GM23338 (cell line): Measurements from ENCODE around the gene TRPM1. TPM values are rescaled to one million over a fixed set of nuclear protein-coding genes. Genes with fewer than 3 reads are reported as not detected.

ENCODE experiments used
- ATAC-seq: fragments of 200-7000 bp; cut with Tn5 transposase; 3 replicates; pipeline ENCODE4 v1.9.1; 2020
- DNase-seq: peaks from one replicate; pipeline ENCODE4 v3.0.0-alpha.2; 2015; ENCODE audit warnings: low spot score
- H2AFZ ChIP-seq: fragments of 200-600 bp; sonication (generic); 2 replicates; pipeline ENCODE4 v1.8.0; 2016; ENCODE audit warnings: antibody characterized with exemption, mild to moderate bottlenecking, moderate library complexity
- H3F3A ChIP-seq: fragments of 200-600 bp; sonication (generic); replicated peaks from 2 replicates; pipeline ENCODE4 v1.8.0; 2017; ENCODE audit warnings: antibody characterized with exemption, mixed run types, low read depth
- H3K27ac ChIP-seq: fragments of 200-600 bp; sonication (generic); 2 replicates; pipeline ENCODE4 v1.6.1; 2016; ENCODE audit warnings: low read depth
- H3K27me3 ChIP-seq: fragments of 200-600 bp; sonication (generic); 2 replicates; pipeline ENCODE4 v1.8.0; 2016; ENCODE audit warnings: mild to moderate bottlenecking, mixed run types, moderate library complexity; ENCODE audit not compliant: insufficient read depth
- H3K36me3 ChIP-seq: fragments of 200-600 bp; sonication (generic); 2 replicates; pipeline ENCODE4 v1.8.0; 2016; ENCODE audit warnings: mild to moderate bottlenecking; ENCODE audit not compliant: insufficient read depth
- H3K4me1 ChIP-seq: fragments of 200-600 bp; sonication (generic); 2 replicates; pipeline ENCODE4 v1.8.0; 2016; ENCODE audit warnings: mild to moderate bottlenecking, moderate library complexity; ENCODE audit not compliant: insufficient read depth
- H3K4me2 ChIP-seq: fragments of 200-600 bp; sonication (generic); 2 replicates; pipeline ENCODE4 v1.7.1; 2017; ENCODE audit warnings: mixed run types
- H3K4me3 ChIP-seq: fragments of 200-600 bp; sonication (generic); 2 replicates; pipeline ENCODE4 v1.6.1; 2016; ENCODE audit warnings: mixed run types
- H3K79me2 ChIP-seq: fragments of 200-600 bp; sonication (generic); replicated peaks from 2 replicates; pipeline ENCODE4 v1.8.0; 2017; ENCODE audit warnings: mild to moderate bottlenecking; ENCODE audit not compliant: insufficient read depth
- H3K9me2 ChIP-seq: fragments of 200-600 bp; sonication (generic); 2 replicates; pipeline ENCODE4 v1.8.0; 2017; ENCODE audit not compliant: insufficient read depth
- H4K20me1 ChIP-seq: fragments of 200-600 bp; sonication (generic); replicated peaks from 2 replicates; pipeline ENCODE4 v1.8.0; 2017; ENCODE audit warnings: mild to moderate bottlenecking; ENCODE audit not compliant: insufficient read depth
- H3K27ac Mint-ChIP-seq: 2 replicates; pipeline ENCODE4 v1.8.0; 2020; ENCODE audit warnings: inconsistent platforms, mild to moderate bottlenecking, moderate library complexity, mixed read lengths
- H3K27me3 Mint-ChIP-seq: 3 replicates; pipeline ENCODE4 v1.8.0; 2022; ENCODE audit warnings: low read depth, mild to moderate bottlenecking, moderate library complexity, mixed read lengths, inconsistent platforms; ENCODE audit not compliant: insufficient read depth, poor library complexity
- H3K36me3 Mint-ChIP-seq: 3 replicates; pipeline ENCODE4 v1.8.0; 2021; ENCODE audit warnings: low read depth, mild to moderate bottlenecking, inconsistent platforms, moderate library complexity, mixed read lengths
- H3K4me1 Mint-ChIP-seq: 3 replicates; pipeline ENCODE4 v1.8.0; 2020; ENCODE audit warnings: mild to moderate bottlenecking, inconsistent platforms, mixed read lengths
- H3K4me3 Mint-ChIP-seq: 3 replicates; pipeline ENCODE4 v1.8.0; 2021; ENCODE audit warnings: moderate library complexity, mild to moderate bottlenecking, inconsistent platforms, mixed read lengths
- H3K9me3 Mint-ChIP-seq: 3 replicates; pipeline ENCODE4 v1.8.0; 2020; ENCODE audit warnings: moderate library complexity, mild to moderate bottlenecking, inconsistent platforms, mixed read lengths
- ETS1 ChIP-seq: IDR thresholded peaks from 2 replicates; pipeline ENCODE4 v1.6.1; 2016; ENCODE audit warnings: antibody characterized with exemption
- EZH2 ChIP-seq: fragments of 200-600 bp; sonication (generic); IDR thresholded peaks from one replicate; pipeline ENCODE4 v1.8.0; 2017; ENCODE audit warnings: antibody characterized with exemption, mild to moderate bottlenecking, low read depth; ENCODE audit not compliant: unreplicated experiment
- EZH2phosphoT487 ChIP-seq: fragments of 200-600 bp; sonication (generic); IDR thresholded peaks from one replicate; pipeline ENCODE4 v1.8.1; 2018; ENCODE audit warnings: antibody characterized with exemption; ENCODE audit not compliant: unreplicated experiment
- JUNB ChIP-seq: IDR thresholded peaks from one replicate; pipeline ENCODE4 v1.6.1; 2016; ENCODE audit warnings: antibody characterized with exemption; ENCODE audit not compliant: unreplicated experiment
- NANOG ChIP-seq: IDR thresholded peaks from 2 replicates; pipeline ENCODE4 v1.6.1; 2016; ENCODE audit warnings: antibody characterized with exemption, borderline replicate concordance
- STAT1 ChIP-seq: IDR thresholded peaks from one replicate; pipeline ENCODE4 v1.6.1; 2016; ENCODE audit warnings: antibody characterized with exemption; ENCODE audit not compliant: unreplicated experiment
- ZNF114 ChIP-seq: fragments of 250-450 bp; sonication (Bioruptor Pico); IDR thresholded peaks from 2 replicates; pipeline ENCODE4 v1.5.0; 2020; ENCODE audit warnings: mild to moderate bottlenecking, moderate library complexity
- ZNF331 ChIP-seq: fragments of 250-450 bp; sonication (Bioruptor Pico); IDR thresholded peaks from 2 replicates; pipeline ENCODE4 v1.5.0; 2020; ENCODE audit warnings: low read depth, mild to moderate bottlenecking, moderate library complexity
- ZNF462 ChIP-seq: fragments of 250-450 bp; sonication (Bioruptor Pico); IDR thresholded peaks from 2 replicates; pipeline ENCODE4 v1.5.0; 2020; ENCODE audit warnings: mild to moderate bottlenecking, moderate library complexity
- polyA plus RNA-seq: library from polyadenylated mRNA; unstranded; fragments of >200 nt; fragmentation: Nextera tagmentation; extraction: Ambion mirVana; gene quantifications from 2 replicates; pipeline ENCODE4 v1.2.1, GENCODE V29; 2016
- total RNA-seq: library from RNA; depleted of rRNA; stranded (reverse); fragments of >200 nt; shearing (Covaris generic); gene quantifications from 2 replicates; pipeline ENCODE4 v1.2.3, GENCODE V29; 2014
- TF ChIP-seq, protein P1 (sequence below), 2 experiments: fragments of 200-600 bp in 1 of 2; sonication (generic) in 1 of 2; conservative IDR thresholded peaks; 2 replicates each; pipeline versions ENCODE4 v1.5.1 to v1.6.1; 2016 to 2017; ENCODE audit warnings: antibody characterized with exemption in 2 of 2, low read depth in 2 of 2, mild to moderate bottlenecking in 2 of 2, moderate library complexity in 1 of 2

Gene TRPM1
- total and polyA plus RNA-seq, 2 experiments from 2014 or later = 0.19 TPM; not detected in 1

DNA sequence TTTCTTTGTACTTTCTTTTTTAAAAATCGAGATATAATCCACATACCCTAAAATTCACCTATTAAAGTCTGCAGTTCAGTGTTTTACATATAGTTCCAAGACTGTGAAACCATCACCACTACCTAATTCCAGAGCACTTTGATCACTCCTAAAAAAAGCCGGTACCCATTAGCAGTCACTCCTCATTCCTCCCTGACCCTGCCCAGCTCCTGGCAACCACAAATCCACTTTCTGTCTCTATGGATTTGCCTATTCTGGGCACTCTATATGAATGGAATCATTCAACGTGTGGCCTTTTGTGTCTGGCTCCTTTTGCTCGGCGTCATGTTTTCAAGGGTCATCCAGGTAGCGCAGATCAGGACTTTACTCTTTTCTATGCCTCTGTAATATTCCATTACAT is 17.3 kb downstream of the TRPM1 start:
- no peak overlapping the region for H3K27ac ChIP-seq
- no peaks in the 10 kb centered on the region for H3K9me2 ChIP-seq
- no peaks in the 10 kb centered on the region for H3K36me3 ChIP-seq
- ATAC-seq (no peak), DNase-seq (no peak)
- no peak overlapping the region for H3K4me3 ChIP-seq
- Mint-ChIP-seq H3K4me1 (peaks cover 30% of the 10 kb centered on the region), H3K27me3 (peaks cover 6% of the 10 kb centered on the region), H3K4me3 (no peak overlapping the region), H3K27ac (no peak overlapping the region), H3K36me3 (no peaks in the 10 kb centered on the region), H3K9me3 (0 out of 3 replicates have a peak, but pooled peaks cover 3% of the 10 kb centered on the region)
- no peak for TF ChIP-seq EZH2
- no peak for TF ChIP-seq NANOG
- TF ChIP-seq, protein P1, sequence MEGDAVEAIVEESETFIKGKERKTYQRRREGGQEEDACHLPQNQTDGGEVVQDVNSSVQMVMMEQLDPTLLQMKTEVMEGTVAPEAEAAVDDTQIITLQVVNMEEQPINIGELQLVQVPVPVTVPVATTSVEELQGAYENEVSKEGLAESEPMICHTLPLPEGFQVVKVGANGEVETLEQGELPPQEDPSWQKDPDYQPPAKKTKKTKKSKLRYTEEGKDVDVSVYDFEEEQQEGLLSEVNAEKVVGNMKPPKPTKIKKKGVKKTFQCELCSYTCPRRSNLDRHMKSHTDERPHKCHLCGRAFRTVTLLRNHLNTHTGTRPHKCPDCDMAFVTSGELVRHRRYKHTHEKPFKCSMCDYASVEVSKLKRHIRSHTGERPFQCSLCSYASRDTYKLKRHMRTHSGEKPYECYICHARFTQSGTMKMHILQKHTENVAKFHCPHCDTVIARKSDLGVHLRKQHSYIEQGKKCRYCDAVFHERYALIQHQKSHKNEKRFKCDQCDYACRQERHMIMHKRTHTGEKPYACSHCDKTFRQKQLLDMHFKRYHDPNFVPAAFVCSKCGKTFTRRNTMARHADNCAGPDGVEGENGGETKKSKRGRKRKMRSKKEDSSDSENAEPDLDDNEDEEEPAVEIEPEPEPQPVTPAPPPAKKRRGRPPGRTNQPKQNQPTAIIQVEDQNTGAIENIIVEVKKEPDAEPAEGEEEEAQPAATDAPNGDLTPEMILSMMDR (conservative IDR thresholded peaks at IDR 0.05; ENCODE audit: low read depth in 2 of 2) = no peak
- TF ChIP-seq STAT1 = no peak
- TF ChIP-seq ZNF114 = no peak
- TF ChIP-seq ZNF462 (CRISPR knock-in tag) = no peak
- TF ChIP-seq ZNF331 = no peak
- no peak for TF ChIP-seq EZH2phosphoT487
- no peak for TF ChIP-seq JUNB
- TF ChIP-seq ETS1 = no peak
- H4K20me1 ChIP-seq = no peaks in the 10 kb centered on the region
- no peak overlapping the region for H2AFZ ChIP-seq
- peaks cover 23% of the 10 kb centered on the region for H3K4me1 ChIP-seq
- H3K27me3 ChIP-seq = no peaks in the 10 kb centered on the region
- no peaks in the 10 kb centered on the region for H3F3A ChIP-seq
- no peak overlapping the region for H3K4me2 ChIP-seq
- no peaks in the 10 kb centered on the region for H3K79me2 ChIP-seq
